ENCODE results near the gene NELFA. TPM values are rescaled to one million over a fixed set of nuclear protein-coding genes. Genes with fewer than 3 reads are reported as not detected.

NELFA gene
- total RNA-seq, 1 experiment from 2014 or later, result 55.0 TPM

DNA sequence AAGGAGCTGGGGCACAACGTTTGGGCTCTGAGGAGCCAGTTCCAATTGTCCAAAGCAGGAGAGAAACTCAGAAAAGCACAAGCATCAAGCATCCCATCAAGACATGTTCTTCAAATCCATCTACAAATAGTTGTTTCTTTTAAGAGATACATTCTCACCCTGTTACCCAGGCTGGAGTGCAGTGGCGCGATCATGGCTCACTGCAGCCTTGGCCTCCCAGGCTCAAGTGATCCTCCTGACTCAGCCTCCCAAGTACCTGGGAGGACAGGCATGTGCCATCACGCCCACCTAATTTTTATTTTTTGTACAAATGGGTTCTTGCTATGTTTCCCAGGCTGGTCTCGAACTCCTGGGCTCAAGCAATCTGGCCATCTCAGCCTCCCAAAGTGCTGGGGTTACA is 18.1 kb downstream of the NELFA start:
- Histone ChIP-seq H3K18ac (ENCODE audit: insufficient read length, low read depth, low read length) (no peak overlapping the region), H3K27ac (ENCODE audit: insufficient read length, low read depth, low read length) (no peak overlapping the region)
- H3K4me1 Mint-ChIP-seq, result peaks cover 0 to 4% of the 10 kb centered on the region in 2 experiments; a peak in 1 of 4 replicates

More for the DNA sequence above, 18.1 kb downstream of the NELFA start:
- H2BK12ac ChIP-seq (ENCODE audit: insufficient read length, low read depth, low read length), result no peak overlapping the region
- no peak overlapping the region for H3K14ac ChIP-seq (ENCODE audit: insufficient read depth, low read length)
- H3K4me2 ChIP-seq (ENCODE audit: insufficient read depth, insufficient read length, low read length), result no peak overlapping the region
- H4K8ac ChIP-seq (replicated peaks; ENCODE audit: insufficient read length, low read depth, low read length), result no peak overlapping the region
- H2AFZ ChIP-seq (ENCODE audit: low read length), result no peak overlapping the region
- WGBS (ENCODE audit: extremely low coverage, insufficient read length, low lambda C conversion rate), result no CpG with 5 or more reads among the region's 5 CpGs
- peaks cover 15% of the 10 kb centered on the region for H3K79me1 ChIP-seq (ENCODE audit: insufficient read depth, low read depth, low read length, poor library complexity, severe bottlenecking)
- H4K91ac ChIP-seq (ENCODE audit: insufficient read length, low read depth, low read length), result no peak overlapping the region
- H3K9me3 ChIP-seq (ENCODE audit: control insufficient read depth, low read depth, low read length), result no peaks in the 10 kb centered on the region
- peaks cover 4% of the 10 kb centered on the region; the same call in 1 of the 2 replicates for H3K79me2 ChIP-seq (ENCODE audit: insufficient read depth, low read length)
- H3K27me3 ChIP-seq (ENCODE audit: insufficient read depth, low read length), result no peaks in the 10 kb centered on the region
- no peak overlapping the region for H3K23ac ChIP-seq (ENCODE audit: insufficient read length, low read depth, low read length)
- no peak for DNase-seq
- H2BK120ac ChIP-seq (ENCODE audit: low read depth, low read length, poor library complexity, severe bottlenecking), result no peak overlapping the region
- H3K56ac ChIP-seq (ENCODE audit: insufficient read length, low read depth, low read length), result no peak overlapping the region
- H3K9ac ChIP-seq (ENCODE audit: extremely low read depth, insufficient read length, low read length), result no peak overlapping the region
- no peaks in the 10 kb centered on the region for H3K4me1 ChIP-seq (ENCODE audit: insufficient read depth, low read length)
- H2BK15ac ChIP-seq (ENCODE audit: low read depth, low read length), result no peak overlapping the region
- no peak overlapping the region for H2BK20ac ChIP-seq (ENCODE audit: low read depth, low read length, poor library complexity, severe bottlenecking)
- no peak overlapping the region for H2AK5ac ChIP-seq (ENCODE audit: insufficient read length, low read length)
- H3T11ph ChIP-seq (ENCODE audit: low read length), result no peak overlapping the region
- Mint-ChIP-seq H3K27ac (peak overlapping the region in 1 of 3 experiments; percentile 58; a peak in 1 of 7 replicates), H3K27me3 (ENCODE audit: low read depth) (no peaks in the 10 kb centered on the region; the same call in 1 of the 2 replicates), H3K4me3 (no peak overlapping the region), H3K9me3 (no peaks in the 10 kb centered on the region), H3K36me3 (ENCODE audit: insufficient read depth in 1 of 3, low read depth in 3 of 3) (peaks cover 15 to 37% (median 37%) of the 10 kb centered on the region in 3 experiments; a peak in 6 of 7 replicates)
- no peak overlapping the region for H4K5ac ChIP-seq (ENCODE audit: insufficient read length, low read depth, low read length)
- no peak for TF ChIP-seq CTCF (conservative IDR thresholded peaks at IDR 0.05)
- H3K23me2 ChIP-seq (ENCODE audit: insufficient read length, low read depth, low read length, poor library complexity, severe bottlenecking), result no peaks in the 10 kb centered on the region
- no peak overlapping the region for H2BK5ac ChIP-seq (ENCODE audit: insufficient read length, low read length)
- H3K4ac ChIP-seq (ENCODE audit: low read depth, low read length), result no peak overlapping the region
- no peaks in the 10 kb centered on the region for H4K20me1 ChIP-seq (ENCODE audit: control insufficient read depth, insufficient read depth, insufficient read length)

All from H9 (cell line).